ENCODE measurements around the gene UBR1.

UBR1 gene

GRCh38 chr15:43106486-43106829 lies 620 bp upstream of the UBR1 start:
- no peak for DNase-seq

- peak; percentile 15 for DNase-seq
Observed at GRCh38 chr15:43105077-43105736, 631 bp downstream of the UBR1 start.

- no peak for DNase-seq
Observed at GRCh38 chr15:43104426-43104825, 1.4 kb downstream of the UBR1 start.

GRCh38 chr15:43103907-43104306 lies 1.9 kb downstream of the UBR1 start:
- DNase-seq, result no peak

GRCh38 chr15:43102187-43102586 lies 3.7 kb downstream of the UBR1 start:
- DNase-seq, result no peak

- DNase-seq, result no peak
Observed at GRCh38 chr15:43100971-43101370, 4.9 kb downstream of the UBR1 start.

- DNase-seq, result no peak
Observed at GRCh38 chr15:43099105-43099845, 6.6 kb downstream of the UBR1 start.

- DNase-seq, result no peak
Observed at GRCh38 chr15:43096411-43096810, 9.4 kb downstream of the UBR1 start.

- no peak for DNase-seq
Observed at GRCh38 chr15:43095708-43096347, 10.0 kb downstream of the UBR1 start.

GRCh38 chr15:43095243-43095642 lies 10.6 kb downstream of the UBR1 start:
- no peak for DNase-seq

- DNase-seq, result no peak
Observed at GRCh38 chr15:43094416-43095030, 11.3 kb downstream of the UBR1 start.

GRCh38 chr15:43093026-43093425 lies 12.8 kb downstream of the UBR1 start:
- no peak for DNase-seq

GRCh38 chr15:43091859-43092258 lies 14.0 kb downstream of the UBR1 start:
- DNase-seq, result no peak

- DNase-seq, result no peak
Observed at GRCh38 chr15:43086551-43086950, 19.3 kb downstream of the UBR1 start.

GRCh38 chr15:43085921-43086320 lies 19.9 kb downstream of the UBR1 start:
- DNase-seq, result no peak

- no peak for DNase-seq
Observed at GRCh38 chr15:43082509-43082908, 23.3 kb downstream of the UBR1 start.

- no peak for DNase-seq
Observed at GRCh38 chr15:43081283-43081682, 24.6 kb downstream of the UBR1 start.

GRCh38 chr15:43071451-43071850 lies 34.4 kb downstream of the UBR1 start:
- no peak for DNase-seq

GRCh38 chr15:43070893-43071292 lies 34.9 kb downstream of the UBR1 start:
- no peak for DNase-seq

- DNase-seq, result no peak
Observed at GRCh38 chr15:43070249-43070648, 35.6 kb downstream of the UBR1 start.

GRCh38 chr15:43067717-43068461 lies 37.9 kb downstream of the UBR1 start:
- peak; percentile 45 for DNase-seq

GRCh38 chr15:43056696-43057095 lies 49.1 kb downstream of the UBR1 start:
- DNase-seq, result no peak

- no peak for DNase-seq
Observed at GRCh38 chr15:43052860-43053259, 53.0 kb downstream of the UBR1 start.
